ENCODE data around the gene DMWD. TPM values are rescaled to one million over a fixed set of nuclear protein-coding genes. Genes with fewer than 3 reads are reported as not detected.

Gene DMWD
- total RNA-seq, 1 experiment from 2014 or later, result 35.9 TPM

DNA sequence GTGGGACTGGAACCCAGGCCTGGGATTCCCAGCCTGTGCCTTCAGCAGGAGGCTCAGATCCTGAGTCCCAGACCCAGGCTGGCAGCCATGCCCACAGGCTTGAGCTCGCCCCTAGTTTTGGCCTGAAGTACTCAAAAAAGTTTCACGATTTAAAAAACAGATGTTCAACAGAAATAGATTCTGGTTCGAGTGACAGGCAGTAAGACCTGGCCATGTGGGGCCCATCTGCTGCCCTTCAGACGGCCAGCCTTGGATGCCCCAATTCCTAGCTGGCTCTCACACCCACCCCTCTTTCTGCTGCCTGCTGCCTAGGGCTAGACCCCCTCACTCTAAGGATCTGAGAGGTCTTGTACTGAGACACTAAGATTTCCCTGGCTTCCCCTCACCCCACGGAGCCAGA, 7.5 kb downstream of the DMWD start:
- Histone ChIP-seq H3K36me3 (replicated peaks; ENCODE audit: control insufficient read depth, insufficient read depth, low read length) (peaks cover 9% of the 10 kb centered on the region), H3K27me3 (ENCODE audit: control insufficient read depth, insufficient read depth, low read length) (peaks cover 6% of the 10 kb centered on the region), H3K4me3 (ENCODE audit: insufficient read depth, low read depth, low read length) (no peak overlapping the region)
- DNase-seq, result no peak

DNA sequence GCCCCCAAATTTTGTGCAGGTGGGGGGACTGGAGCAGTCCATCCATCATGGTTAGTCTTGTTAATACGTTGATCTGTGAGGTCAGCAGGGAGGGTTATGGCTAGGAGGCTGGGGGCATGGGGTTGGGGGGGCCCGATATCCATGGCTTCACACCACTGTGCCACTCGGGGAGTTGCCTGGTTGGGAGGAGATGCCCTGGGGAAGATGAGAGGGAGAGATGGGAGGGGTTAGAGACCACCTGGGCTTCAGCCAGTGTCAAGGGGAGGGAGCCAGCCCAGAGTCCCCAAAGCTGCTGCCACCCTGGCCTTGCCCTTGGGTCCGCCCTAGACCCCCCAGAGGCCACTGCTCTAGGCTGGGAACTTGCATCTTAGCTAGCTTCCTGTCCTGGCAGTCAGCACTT, 8.5 kb downstream of the DMWD start:
- no peak overlapping the region for H3K4me3 ChIP-seq (ENCODE audit: insufficient read depth, low read depth, low read length)
- peak; percentile 51 for DNase-seq
- H3K36me3 ChIP-seq (replicated peaks; ENCODE audit: control insufficient read depth, insufficient read depth, low read length), result peaks cover 5% of the 10 kb centered on the region
- H3K27me3 ChIP-seq (ENCODE audit: control insufficient read depth, insufficient read depth, low read length), result peaks cover 9% of the 10 kb centered on the region

DNA sequence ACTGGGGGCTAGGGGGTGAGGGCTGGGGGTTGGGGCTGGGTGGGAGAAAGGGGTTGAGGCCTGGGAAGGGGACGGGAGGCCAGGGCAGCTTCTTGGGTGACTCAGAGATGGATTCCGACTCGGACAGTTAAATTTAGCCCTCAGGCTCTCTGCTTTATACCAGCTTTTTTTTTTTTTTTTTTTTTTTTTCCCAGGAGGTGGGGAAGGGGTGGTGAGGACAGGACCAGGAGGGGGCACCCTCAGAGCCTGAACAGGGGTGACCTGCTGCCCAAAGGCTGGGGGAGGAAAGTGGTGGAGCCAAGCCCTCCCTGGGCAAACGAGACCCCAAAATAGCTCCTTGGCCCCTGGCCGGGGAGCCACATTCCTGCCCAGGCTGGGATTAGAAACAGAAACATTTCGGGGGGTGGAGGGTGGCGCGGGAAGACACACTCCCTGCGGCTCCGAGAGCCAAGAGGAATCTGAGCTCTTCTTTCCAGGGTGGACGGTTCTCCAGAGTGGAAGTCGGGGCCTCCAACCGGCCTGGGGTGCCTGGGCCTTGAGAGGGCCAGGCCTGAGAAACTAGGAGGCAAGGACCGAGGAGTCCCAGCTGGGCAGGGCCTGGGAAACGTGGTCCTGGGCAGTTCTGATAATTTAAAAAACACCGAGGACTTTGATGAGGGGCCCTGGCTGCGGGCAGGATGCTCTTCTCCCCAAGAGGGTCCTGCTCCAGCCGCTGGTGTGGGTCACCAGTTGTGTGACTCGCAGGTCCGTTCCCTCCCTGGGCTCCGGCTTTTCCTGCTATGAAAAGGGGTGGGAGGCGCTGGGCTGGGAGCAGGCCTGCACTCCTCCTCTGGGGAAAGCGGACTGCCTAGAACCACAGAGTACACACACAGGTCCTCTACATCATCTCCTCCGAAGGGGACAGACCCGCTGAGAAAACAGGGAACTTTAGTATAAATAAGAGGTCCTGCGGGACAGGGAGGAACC, 9.5 kb downstream of the DMWD start:
- Histone ChIP-seq H3K4me3 (ENCODE audit: insufficient read depth, low read depth, low read length) (no peak overlapping the region), H3K36me3 (replicated peaks; ENCODE audit: control insufficient read depth, insufficient read depth, low read length) (peaks cover 2% of the 10 kb centered on the region), H3K27me3 (ENCODE audit: control insufficient read depth, insufficient read depth, low read length) (peaks cover 9% of the 10 kb centered on the region)
- peak; percentile 79 for DNase-seq

DNA sequence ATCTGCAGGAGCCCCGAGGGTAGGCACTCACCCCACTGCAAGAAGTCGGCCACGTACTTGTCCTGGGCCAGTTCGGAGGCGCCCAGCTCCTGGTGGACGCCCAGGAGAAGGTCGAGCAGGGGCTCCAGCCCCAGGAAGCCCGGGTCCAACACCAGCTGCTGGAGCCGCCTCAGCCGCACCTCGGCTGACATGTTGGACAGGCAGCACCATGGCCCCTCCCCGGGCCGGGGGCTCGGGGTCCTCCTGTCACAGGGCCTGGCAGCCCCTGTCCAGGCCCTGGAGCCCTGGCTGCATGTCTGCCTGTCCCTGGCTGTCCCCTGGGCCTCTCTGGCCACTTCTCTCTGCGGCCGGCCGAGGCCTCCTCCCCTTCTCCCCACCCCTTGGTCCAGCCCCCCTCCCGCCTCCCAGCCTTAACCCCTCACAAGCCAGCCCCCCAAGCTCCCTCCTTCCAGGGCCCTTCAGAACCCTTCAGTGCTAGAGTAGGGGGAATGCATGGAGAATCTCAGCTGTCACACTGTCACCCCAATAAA, 10.4 kb downstream of the DMWD start, which contains the start of gene DMPK:
Gene DMPK, minus strand, starts transcription at position 329 of the 530 bp plus-strand sequence. Its CDS starts 138 bp downstream, at position 191.
- H3K36me3 ChIP-seq (replicated peaks; ENCODE audit: control insufficient read depth, insufficient read depth, low read length), result no peaks in the 10 kb centered on the region; the same call in none of the 2 replicates
- DNase-seq, result peak; percentile 81
- peaks cover 9% of the 10 kb centered on the region for H3K27me3 ChIP-seq (ENCODE audit: control insufficient read depth, insufficient read depth, low read length)
- no peak within 1 kb of the TSS for H3K4me3 ChIP-seq (ENCODE audit: insufficient read depth, low read depth, low read length)

DNA sequence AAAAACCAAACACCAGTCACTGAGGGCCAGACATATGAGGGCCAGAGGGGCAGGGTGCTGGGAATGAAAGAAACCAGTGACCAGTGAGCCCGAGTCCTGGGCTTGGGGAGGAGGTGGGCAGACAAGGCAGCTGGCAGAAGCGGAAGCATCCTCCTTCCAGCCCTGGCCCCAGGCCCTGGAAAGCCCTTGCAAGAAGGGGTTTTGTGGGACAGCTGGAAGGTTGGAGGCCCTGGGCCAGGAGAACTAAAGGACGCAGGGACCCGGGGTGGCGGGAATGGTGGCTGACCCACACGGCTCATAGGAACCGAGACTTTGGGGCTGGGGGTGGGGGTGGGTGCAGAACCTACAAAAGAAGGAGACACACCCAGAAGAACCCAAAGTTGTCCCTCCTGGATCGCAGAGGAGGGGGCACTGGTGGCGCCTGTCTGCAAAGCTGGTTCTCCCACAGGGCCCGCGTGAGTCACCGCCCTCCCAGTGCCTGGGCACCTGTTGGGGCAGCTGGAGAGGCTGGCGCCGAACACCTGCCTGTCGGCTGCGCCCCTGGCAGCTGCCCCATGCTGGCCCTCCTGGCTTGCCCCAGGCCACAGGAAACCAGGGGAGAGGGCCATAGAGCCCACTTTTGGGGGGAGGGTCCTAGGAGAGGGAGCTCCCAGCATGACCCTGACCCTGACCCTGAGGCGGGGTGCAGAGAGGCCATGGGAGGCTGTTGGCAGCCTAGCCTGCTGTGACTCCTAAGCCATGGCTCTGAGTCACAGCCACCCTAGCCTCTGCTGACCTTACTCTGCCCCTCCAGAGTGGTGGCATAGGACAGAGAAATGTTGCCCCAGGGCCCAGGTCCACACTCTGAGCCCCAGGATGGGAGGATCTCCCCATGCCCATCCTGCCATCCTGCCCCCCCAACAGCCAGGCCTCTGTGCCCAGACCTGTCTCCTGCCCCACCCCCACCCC, 11.2 kb downstream of the DMWD start:
- Histone ChIP-seq H3K27me3 (ENCODE audit: control insufficient read depth, insufficient read depth, low read length) (peaks cover 9% of the 10 kb centered on the region), H3K4me3 (ENCODE audit: insufficient read depth, low read depth, low read length) (no peak overlapping the region), H3K36me3 (replicated peaks; ENCODE audit: control insufficient read depth, insufficient read depth, low read length) (peaks cover 2% of the 10 kb centered on the region)
- peak; percentile 69 for DNase-seq

DNA sequence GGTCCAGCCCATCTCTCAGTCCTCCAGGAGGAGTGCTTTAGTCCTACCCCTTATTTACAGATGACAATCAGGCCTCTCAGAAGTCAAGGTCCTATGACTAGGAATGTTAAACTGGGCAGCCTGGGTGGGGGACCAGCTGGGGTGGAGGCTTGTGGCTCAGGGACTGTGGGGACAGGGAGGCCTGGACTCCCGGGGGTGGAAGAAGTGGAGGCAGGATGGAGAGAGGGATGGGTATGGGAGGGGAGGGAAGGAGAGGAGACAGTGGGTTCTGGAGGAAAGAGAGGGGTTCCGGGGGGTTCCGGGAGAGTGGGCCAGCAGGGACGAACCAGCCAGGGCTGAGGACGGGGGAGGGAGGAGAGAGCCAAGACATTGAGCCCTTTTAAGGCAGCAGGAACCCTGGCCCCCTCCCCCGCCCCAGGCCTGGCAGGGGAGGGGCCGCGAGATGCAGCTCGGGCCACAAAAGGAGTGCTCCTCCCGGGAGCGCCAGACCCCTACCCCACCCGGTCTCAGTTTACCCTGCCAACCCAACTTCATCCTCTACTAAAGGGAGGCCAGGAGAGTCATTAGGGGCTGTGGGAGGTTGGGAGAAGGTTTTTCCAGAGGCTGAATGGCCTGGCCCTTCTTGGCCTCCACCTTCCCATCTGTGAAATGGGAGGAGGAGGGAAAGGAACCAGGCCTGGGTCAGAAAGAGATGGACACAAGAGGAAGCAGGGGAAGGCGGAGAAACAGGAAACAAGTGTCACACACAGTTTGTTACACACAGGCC, 12.0 kb downstream of the DMWD start:
- peak; percentile 82 for DNase-seq
- Histone ChIP-seq H3K4me3 (ENCODE audit: insufficient read depth, low read depth, low read length) (no peak overlapping the region), H3K36me3 (replicated peaks; ENCODE audit: control insufficient read depth, insufficient read depth, low read length) (peaks cover 2% of the 10 kb centered on the region), H3K27me3 (ENCODE audit: control insufficient read depth, insufficient read depth, low read length) (peaks cover 9% of the 10 kb centered on the region)

DNA sequence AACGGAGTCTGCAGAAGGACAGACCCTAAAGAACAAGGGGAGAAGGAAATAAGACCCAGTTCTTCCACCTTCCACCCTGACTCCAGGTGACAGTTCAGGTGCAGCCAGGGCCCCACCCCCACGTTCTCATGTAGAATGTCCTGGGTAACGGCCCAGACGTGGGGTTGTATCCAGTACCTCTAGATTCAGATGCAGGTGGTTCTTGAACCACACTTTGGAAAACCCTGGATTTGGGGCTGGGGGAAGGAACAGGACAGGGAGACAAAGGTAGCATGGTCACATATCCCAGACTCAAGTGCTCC, 12.5 kb downstream of the DMWD start:
- DNase-seq, result peak; percentile 76
- H3K4me3 ChIP-seq (ENCODE audit: insufficient read depth, low read depth, low read length), result no peak overlapping the region
- peaks cover 9% of the 10 kb centered on the region for H3K27me3 ChIP-seq (ENCODE audit: control insufficient read depth, insufficient read depth, low read length)
- H3K36me3 ChIP-seq (replicated peaks; ENCODE audit: control insufficient read depth, insufficient read depth, low read length), result peaks cover 2% of the 10 kb centered on the region

DNA sequence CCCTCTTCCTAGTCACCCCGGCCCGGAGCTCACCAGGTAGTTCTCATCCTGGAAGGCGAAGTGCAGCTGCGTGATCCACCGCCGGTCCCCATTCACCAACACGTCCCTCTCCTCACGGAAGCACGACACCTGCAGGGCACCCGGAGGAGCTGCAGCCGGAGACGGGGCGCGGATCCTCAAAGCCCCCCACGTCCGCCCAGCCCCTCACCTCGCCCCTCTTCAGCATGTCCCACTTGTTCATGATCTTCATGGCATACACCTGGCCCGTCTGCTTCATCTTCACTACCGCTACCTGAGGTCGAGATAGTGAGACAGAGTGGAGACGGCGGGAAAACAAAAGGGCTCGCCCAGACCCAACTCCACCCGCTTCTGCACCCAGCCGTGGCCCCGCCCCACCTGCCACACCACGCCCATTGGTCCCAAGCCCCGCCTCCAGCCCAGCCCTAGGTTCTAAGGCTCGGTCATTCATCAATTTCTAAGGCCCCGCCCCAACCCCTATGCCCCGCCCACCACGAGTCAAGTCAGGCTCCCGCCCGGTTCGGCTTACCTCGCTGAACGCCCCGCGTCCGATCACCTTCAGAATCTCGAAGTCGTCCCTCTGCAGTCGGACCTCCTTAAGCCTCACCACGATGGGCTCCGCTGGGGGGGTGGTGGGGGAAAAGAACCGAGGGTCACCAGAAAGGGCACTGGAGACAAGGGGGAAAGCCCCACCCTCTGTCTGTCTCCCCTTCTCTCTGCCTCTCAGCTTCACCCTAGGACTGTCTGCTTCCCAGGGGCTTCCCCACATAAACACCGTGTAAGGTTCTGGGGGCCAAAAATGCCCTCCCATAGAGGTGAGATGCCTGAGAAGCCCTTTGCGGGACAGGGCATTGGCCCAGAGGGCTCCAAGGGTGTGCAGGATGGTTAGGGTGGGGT, 13.2 kb downstream of the DMWD start:
- DNase-seq, result peak; percentile 99
- H3K27me3 ChIP-seq (ENCODE audit: control insufficient read depth, insufficient read depth, low read length), result peaks cover 9% of the 10 kb centered on the region
- H3K4me3 ChIP-seq (ENCODE audit: insufficient read depth, low read depth, low read length), result peak overlapping the region; percentile 50
- peaks cover 2% of the 10 kb centered on the region for H3K36me3 ChIP-seq (replicated peaks; ENCODE audit: control insufficient read depth, insufficient read depth, low read length)

DNA sequence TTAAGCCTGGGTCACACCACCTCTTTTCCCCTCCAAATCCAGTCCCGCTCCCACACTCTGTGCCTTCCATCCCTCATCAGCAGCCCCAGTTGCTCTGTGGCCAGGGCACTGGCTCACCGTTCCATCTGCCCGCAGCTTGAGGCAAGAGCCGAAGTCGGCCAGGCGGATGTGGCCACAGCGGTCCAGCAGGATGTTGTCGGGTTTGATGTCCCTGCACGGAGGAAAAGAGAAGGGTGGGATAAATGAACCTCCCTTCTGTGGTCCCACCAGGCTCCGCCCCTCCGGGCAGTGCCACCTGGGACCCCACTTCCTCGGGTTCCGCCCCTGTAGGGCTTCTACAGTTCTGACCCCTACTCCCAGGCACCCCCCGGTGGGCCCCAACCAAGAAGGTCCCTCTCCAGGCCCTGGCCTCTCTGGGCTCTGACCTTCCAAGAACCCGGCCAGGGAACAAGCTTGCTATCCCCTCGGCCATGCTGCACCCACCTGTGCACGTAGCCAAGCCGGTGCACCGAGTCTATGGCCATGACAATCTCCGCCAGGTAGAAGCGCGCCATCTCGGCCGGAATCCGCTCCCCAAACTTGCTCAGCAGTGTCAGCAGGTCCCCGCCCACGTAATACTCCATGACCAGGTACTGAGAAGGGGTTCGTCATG, 14.5 kb downstream of the DMWD start:
- DNase-seq, result no peak
- Histone ChIP-seq H3K4me3 (ENCODE audit: insufficient read depth, low read depth, low read length) (no peak overlapping the region), H3K27me3 (ENCODE audit: control insufficient read depth, insufficient read depth, low read length) (peaks cover 9% of the 10 kb centered on the region), H3K36me3 (replicated peaks; ENCODE audit: control insufficient read depth, insufficient read depth, low read length) (peaks cover 2% of the 10 kb centered on the region)

DNA sequence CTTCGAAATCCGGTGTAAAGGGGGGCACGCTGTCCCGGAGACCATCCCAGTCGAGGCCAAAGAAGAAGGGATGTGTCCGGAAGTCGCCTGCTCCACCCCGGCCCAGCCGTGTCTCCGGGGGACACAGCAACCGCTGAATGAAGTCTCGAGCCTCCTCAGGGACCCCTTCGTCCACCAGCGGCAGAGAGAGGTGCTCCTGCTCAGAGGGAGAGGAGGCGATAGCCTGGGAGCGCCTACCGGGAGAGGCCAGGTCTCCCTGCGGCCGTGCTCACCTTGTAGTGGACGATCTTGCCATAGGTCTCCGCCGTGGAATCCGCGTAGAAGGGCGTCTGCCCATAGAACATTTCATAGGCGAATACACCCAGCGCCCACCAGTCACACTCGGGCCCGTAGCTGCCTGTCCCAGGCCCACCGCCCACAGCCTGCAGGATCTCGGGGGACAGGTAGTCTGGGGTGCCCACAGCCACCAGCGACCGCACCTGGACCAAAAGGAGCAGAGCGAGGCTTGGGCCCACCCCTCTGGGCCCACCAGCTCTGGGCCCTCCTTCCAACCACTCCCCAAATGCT, 15.2 kb downstream of the DMWD start:
- DNase-seq, result no peak
- Histone ChIP-seq H3K4me3 (ENCODE audit: insufficient read depth, low read depth, low read length) (no peak overlapping the region), H3K36me3 (replicated peaks; ENCODE audit: control insufficient read depth, insufficient read depth, low read length) (peaks cover 2% of the 10 kb centered on the region), H3K27me3 (ENCODE audit: control insufficient read depth, insufficient read depth, low read length) (peaks cover 12% of the 10 kb centered on the region)

DNA sequence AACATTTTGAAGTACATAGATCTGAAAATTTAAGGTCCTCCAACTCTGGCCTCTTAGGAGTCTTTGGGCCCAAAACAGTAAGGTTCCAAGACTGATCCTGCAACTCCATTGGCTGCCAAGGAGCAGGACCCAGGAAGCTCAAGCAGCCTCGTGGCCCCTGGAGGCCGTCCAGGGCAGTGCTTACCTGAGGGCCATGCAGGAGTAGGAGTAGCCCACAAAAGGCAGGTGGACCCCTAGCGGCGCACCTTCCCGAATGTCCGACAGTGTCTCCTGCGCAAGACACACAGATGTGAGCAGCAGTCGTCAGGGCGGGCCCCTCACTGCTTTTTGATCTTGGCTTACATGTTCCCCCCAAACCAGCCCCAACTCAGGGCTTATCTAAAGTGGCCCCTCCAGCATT, 17.9 kb downstream of the DMWD start:
- H3K27me3 ChIP-seq (ENCODE audit: control insufficient read depth, insufficient read depth, low read length), result peaks cover 10% of the 10 kb centered on the region; the same call in 1 of the 2 replicates
- H3K4me3 ChIP-seq (ENCODE audit: insufficient read depth, low read depth, low read length), result no peak overlapping the region
- DNase-seq, result peak; percentile 95
- H3K36me3 ChIP-seq (replicated peaks; ENCODE audit: control insufficient read depth, insufficient read depth, low read length), result peaks cover 2% of the 10 kb centered on the region

DNA sequence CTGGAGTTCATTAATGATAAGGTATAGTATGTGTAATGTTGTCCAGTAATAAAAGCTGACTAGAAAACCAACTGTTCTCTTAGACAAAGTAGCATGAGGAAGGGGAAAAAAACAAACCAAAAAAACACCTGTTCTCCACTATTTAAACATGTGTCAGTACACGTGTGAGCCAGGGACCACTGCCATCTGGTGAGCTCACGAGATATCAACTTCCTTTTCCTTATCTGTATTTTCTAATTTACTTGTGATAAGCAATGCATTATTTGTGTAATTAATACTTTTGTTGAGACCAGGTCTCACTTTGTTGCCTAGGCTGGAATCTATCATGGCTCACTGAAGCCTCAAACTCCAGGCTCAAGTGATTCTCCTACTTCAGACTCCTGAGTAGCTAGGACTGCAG, 19.3 kb downstream of the DMWD start:
- no peak for DNase-seq
- peaks cover 2% of the 10 kb centered on the region for H3K36me3 ChIP-seq (replicated peaks; ENCODE audit: control insufficient read depth, insufficient read depth, low read length)
- peaks cover 10% of the 10 kb centered on the region; the same call in 1 of the 2 replicates for H3K27me3 ChIP-seq (ENCODE audit: control insufficient read depth, insufficient read depth, low read length)
- no peak overlapping the region for H3K4me3 ChIP-seq (ENCODE audit: insufficient read depth, low read depth, low read length)
